HG03175 (cell line): ENCODE results near the gene GPR31.
"Not testable (repeated sequence)": the region's sequence is repeated elsewhere in the genome, so short reads cannot be mapped to it uniquely, and the experiment has no call there.

Experiments
- ATAC-seq: cut with Tn5 transposase; IDR thresholded peaks from one replicate; pipeline ENCODE4 v1.9.1; 2021; ENCODE audit warnings: mild to moderate bottlenecking, moderate library complexity; ENCODE audit not compliant: unreplicated experiment

Gene GPR31, protein sequence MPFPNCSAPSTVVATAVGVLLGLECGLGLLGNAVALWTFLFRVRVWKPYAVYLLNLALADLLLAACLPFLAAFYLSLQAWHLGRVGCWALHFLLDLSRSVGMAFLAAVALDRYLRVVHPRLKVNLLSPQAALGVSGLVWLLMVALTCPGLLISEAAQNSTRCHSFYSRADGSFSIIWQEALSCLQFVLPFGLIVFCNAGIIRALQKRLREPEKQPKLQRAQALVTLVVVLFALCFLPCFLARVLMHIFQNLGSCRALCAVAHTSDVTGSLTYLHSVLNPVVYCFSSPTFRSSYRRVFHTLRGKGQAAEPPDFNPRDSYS

DNA sequence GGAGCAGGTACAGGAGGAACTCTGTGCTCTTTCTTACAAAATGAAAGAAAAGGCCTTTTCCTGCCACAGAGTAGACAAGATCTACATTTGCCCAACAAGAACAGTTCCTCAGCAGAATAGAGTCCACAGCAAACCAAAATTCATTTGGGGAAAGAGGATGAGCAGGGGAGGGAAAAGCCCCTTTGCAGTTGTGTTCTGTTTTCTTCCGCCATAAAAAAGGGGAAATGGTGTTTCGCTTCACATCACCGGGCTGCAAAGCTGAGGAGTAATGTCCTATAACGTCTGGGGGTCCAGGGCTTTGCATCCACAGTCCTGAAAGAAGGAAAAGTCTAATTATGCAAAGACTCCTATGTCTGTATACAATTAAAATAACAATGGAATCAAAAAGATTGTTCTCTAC, at the start of gene GPR31:
Gene GPR31, minus strand, starts transcription at position 118 of the 400 bp plus-strand sequence. CDS start 149 bp downstream, outside the sequence.
- no peak for ATAC-seq

DNA sequence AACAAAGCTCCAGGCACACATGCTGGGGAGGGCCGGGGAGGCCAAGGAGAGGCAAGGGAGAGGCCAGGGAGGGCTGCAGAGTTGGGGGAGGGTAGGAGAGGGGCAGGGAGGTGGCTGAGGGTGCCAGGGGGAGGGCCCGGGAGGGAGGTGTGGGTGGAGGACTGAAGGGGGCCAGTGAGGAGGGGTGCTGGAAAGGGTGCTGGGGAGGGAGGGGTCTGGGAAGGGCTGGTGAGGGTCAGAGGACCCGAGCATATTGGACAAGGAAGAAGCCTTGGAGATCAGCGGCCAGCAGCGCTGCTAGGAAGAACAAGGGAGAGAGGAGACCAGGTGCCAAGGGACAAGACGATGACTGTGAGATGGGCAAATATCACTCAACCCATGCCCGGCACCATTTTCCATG, 49.7 kb upstream of the GPR31 start:
- ATAC-seq, result no peak

DNA sequence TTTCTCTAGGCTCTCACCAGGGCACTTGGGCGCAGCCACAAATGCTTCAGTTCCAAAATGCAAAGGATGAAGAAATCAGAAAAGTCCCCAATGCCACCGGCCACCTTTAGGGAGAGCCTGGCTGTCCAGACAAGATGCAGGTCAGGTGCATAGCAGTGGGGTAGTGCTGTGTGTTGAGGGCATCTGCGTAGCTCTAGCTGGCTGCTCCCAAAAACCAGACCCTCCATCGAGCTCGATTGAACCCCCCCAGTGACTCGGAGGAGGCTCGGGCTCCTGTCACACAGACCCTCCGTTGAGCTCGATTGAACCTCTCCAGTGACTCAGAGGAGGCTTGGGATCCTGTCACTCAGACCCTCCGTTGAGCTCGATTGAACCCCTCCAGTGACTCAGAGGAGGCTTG, 47.5 kb upstream of the GPR31 start:
- not testable (repeated sequence) for ATAC-seq

DNA sequence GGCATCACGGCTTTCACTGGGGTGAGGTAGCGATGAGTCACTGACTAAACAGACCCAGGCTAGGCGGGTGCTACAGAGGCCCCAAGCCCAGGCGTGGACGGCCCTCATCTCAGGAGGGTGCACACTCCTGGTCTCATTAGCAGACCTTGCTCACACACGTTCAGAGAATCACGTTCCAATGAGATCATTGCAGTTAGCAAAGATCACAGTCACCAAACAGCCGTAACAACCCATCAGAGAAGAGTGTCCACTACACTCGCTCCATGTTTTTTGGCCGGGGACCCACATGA, 46.2 kb upstream of the GPR31 start:
- ATAC-seq, result not testable (repeated sequence)

DNA sequence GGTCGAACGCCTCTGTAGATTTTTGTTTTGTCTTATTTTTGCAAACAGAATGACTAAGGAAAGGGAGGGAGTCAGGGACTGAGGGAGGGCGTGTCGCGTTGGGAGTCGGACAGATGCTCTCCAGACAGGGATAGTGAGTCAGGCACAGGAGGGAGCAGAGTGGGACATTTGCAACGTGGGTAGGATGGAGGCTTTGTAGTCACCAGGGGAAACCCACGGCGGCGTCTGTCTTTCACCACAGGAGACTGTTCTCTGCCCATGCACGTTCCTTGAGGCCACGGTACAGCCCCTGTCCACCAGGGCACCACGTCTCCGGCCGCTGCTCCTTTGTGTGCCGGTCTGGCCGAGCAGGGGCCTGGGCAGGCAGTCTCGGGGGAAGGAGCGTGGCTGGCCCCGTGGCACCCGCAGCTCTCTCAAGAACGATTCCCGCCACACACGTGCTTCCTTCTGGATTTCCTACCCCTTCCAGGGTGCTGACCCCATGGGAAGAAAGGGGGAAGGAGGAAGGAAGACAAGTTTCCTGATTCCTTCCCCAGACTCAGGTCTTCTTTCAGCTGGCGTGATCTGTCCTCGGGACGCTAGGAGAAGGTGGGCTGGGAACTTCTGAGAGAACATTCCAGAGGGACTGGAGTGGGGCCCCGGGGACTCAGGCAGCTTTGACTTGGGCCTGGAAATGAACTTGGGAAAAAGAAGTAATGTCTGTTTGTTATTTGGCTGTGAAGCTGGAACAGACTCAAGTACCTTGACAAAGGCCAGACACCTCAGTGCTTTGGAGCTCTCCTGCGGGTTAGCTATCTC, 45.7 kb upstream of the GPR31 start:
- not testable (repeated sequence) for ATAC-seq

DNA sequence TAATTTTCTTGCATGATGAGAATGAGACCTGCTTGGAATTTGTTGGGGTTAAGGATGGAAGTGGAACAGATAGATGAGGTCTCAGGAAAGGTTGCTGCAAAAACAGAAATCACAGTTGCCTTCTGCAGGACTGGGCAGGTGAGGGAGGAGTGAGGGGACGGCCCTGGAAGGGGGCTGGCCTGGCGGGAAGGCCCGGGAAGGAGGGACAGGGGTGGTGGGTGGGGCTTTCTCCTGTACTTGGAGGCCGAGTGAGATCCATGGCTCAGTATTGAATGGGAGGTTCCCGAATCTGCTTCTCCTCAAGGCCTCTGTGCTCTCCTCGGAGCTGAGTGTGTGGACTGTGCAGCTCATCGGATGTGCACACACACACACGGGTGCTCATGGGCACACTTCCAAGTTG, 44.8 kb upstream of the GPR31 start:
- ATAC-seq, result not testable (repeated sequence)

DNA sequence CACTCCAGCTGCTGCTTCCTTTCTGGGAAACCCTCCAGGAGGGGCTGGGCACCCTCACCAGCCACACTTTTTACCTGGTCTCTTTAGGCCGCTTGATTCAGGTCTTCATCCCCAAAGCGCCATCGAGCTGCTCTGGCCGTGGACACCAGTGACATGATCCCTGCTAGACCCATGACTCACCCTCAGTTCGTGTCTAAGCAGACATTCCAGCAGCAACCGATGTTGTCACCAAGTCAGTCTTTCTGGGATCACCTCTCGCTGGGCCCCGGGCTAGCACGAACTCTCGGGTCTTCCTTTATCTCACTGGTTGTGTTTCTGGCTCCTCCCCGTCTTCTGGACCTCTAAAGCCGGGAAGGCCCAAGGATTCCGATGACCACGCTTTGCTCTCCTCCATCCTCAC, 43.0 kb upstream of the GPR31 start:
- no peak for ATAC-seq

DNA sequence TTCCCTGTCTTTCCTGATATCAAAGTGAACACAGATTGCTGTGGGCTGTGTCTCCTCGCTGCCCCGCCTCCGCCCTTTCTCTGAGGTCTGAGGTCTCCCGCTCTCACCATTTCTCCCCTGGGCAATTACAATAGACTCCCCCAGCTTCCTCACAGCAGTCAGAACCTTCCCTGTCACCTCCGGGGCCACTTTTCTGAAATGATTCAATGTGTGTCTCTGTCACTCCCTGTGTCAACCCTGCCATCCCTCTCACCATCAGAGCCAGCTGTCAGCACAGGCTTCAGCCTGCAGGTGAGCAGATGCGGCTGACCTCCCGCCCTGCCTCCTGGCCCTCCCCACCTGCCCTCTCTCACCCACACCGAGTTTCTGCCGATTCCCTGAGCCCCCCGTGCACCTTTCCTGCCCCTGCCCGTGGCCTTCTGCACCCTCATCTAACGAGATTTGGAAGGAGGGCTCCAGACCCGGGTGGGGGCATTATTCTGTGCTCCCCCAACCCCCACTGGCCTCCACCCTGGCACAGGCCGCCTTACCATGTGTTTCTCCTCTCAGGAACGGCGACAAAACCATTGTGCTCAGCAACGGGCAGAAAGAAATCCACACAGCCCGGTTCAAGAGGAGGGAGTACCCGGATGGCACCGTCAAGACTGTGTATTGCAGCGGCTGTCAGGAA, 38.3 kb upstream of the GPR31 start:
- ATAC-seq, result not testable (repeated sequence)

DNA sequence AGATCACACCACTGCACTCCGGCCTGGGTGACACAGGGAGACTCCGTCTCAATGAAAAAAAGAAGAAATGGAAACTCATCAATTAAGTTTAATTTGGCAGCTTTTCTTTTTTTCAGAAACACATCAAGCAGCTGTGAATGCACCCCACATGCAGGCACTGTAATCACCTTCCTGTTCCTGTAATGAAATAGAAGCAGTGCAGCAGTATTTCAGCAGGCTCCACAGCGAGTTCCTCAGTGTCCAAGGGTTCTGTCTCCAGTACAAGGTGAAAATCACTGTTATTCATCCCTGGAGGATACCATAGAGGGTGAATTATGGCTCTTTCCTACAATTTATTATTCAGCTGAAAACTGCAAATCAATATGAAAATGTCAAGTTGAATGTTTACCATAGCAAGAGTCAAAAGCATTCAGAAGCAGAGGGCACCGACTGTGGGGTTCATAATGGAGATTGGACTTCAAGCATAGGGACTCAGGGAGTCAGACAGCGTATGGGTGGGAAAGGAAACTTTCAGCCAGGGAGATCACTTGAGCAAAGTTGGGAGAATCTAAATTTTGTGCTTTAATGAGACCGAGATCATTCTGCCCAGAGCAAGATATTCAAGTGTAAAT, 35.8 kb upstream of the GPR31 start:
- not testable (repeated sequence) for ATAC-seq

DNA sequence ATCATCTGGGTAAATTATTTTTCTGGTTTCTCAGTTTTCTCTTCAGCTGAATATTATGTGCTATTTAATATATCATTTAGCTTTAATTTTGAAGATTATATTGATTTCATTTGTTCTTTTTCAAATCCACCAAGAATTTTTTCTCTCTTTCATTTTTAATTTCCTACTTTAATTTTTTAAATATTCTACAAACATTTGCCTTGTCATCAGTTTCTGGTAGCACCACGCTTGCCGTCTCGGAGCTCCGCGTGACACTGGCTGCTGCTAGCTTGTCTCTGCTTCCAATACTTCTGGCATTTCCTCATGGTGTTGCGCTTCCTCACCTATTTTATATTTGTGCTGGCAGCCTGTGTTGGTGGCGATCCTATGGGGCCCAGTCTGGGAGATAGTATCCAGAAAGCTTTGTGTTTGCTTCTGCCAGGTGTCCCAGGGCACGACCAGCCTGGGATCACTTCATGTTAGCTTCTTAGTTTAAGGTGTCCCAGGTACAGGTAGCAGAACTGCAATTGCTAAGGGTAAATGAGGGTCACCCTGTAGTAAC, 33.3 kb upstream of the GPR31 start:
- not testable (repeated sequence) for ATAC-seq

DNA sequence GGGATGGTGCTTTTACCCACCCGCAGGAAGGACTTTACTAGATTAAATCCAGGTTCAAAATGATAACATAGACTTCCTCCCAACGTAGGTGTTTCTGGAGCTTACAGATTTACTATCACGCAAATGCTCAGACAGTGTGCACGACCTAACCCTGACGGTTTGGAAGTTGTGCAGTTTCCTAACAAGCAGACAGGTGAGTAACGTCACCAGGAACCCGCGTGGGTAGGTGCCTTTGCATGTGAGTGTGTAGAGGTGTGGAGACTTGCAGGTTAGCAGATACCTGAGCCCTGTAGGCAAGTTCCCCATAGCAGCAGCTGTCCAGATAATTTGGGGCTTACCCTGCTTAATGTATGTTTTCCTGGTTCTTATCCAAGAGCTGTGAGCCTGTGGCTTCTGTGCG, 29.5 kb upstream of the GPR31 start:
- not testable (repeated sequence) for ATAC-seq

DNA sequence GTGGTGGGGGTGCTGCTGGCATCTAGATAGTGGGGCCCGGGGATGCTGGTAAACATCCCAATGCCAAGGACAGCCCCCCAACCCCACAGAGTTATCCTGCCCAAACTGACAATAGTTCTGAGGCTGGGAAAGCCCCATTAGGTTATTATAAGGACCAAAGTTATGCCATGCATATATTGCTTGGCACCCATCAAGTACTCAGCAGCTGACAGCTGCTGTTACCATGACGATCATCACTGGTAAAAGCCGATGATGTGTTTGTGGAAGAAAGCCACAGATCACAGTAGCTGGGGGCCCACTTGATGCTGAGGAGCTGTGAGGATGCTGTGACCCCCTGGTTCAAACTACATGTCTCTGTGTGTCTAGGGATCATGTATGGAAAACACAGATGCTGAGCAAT, 27.3 kb upstream of the GPR31 start:
- ATAC-seq, result not testable (repeated sequence)

DNA sequence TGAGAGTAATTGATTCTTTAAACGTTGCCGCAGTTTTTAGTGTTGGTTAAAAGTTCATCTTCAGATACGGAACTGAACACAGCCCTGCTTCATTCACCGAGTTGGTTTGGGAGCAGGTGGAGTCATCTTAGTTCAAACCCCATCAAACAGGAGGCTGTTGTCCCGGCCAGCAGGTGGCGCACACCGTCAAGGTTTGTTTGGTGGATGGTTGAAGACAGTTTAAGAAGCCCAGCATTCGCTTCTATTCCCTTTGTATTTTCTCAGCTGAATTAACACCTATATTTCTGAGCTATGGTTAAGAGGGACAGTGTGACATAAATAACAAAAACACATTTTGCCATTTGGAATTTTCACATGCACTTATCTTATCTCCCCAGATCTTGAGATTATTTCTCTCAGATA, 25.1 kb upstream of the GPR31 start:
- peak; percentile 64 for ATAC-seq

DNA sequence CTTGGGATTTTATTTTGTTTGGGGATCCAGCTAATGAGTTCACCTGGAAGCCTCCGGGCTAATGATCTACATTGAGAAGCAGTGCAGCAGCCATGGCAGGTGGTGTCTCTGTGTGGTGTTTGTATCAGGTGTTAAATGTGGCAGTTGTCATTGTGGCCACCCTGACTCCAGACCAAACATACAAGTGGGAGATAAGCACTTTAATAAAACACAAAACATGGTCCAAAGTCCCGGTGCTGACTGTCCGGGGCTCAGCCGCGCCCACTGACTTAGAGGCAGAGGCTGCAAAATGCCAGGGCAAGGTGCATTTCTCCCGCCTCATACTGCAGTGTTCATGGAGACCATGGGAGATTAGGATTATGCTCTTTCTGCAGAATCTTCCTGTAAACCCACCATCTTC, 23.6 kb upstream of the GPR31 start:
- not testable (repeated sequence) for ATAC-seq

DNA sequence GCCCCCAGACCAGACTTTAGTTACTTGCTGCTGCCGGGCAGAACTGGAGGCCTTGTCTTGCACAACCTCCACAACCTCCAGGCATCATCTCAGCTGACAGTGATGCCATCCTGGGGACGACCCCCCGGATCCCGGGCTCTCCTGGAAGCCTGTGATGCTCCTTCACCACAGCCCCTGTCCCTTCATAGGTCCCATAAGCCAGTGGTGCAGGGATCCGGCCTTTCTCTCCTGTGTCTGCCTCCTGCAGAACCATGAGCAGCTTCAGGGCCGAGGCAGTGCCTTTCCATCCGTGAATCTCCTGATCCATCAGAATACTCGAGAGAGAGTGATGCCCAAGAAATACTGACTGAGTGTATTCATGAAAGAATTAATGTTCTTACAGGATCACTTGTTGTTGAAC, 22.3 kb upstream of the GPR31 start:
- not testable (repeated sequence) for ATAC-seq

DNA sequence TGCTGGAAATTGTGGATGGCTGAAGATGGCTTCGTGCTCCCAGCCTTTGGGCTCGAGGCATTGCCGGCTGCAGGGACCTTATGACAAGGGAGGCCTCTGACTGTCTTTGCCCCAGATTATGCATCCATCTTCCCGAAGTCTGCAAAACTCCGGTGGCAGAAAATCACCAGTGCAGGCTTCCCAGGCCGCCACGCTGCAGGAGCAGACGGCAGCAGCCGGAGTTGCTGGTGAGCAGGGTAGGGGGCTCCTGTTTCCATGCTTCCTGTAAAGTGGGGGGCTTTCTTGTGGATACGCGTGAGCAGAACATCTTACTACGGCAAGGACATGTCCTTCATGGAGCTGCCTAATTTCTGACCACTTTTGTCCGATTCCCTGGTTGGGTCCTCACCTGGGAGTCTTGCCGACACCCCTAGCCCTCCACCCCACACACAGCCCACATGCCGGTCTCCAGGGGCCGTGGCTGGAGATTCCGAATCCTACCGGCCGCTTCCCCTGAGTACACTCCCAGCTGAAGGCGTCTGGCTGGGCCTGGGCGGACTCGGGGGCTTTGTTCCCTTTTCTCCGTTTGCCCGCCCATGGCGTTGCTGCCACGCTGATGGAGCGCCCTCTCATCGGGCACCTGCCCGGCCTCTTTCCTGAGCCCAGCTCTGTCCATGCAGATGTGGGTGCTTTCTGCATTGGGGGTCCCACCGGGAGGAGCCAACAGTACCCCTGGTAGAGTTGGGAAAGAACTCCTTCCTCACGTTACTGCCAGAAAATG, 21.3 kb upstream of the GPR31 start:
- ATAC-seq, result not testable (repeated sequence)

DNA sequence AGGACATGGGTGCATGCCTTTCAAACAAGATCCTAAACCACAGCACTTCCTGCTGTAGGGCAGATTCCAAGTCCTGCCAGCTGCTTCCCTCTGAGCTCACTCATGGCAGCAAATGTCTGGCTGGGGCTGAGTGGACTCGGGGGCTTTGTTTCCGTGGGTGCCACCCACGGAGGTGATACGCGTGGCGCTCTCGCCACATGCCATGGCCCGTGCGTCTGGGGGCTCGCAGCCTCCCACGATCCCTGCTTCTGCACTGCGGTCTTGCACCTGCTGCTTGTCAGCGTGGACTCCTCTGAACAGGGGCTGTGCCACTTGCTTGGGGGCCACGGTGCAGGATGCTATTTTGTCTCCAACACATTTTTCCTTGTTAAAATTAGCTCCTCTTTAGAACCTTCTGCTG, 19.5 kb upstream of the GPR31 start:
- ATAC-seq, result not testable (repeated sequence)

DNA sequence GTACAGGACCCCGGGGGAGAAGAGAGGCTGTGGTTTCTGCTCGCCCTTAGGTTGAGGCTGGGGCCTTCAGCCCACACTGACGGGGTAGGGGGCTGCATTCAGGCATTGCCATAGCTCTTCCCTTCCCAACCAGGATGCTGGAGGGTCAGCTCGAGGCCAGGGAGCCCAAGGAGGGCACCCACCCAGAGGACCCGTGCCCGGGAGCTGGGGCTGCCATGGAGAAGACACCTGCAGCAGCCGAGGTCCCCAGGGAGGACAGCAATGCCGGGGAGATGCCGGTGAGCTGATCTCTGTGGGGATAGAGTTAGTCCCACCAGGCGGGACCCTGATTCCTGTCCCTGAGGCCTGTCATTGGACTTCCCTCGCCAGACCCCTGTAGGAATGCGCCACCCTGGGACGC, 14.2 kb upstream of the GPR31 start:
- ATAC-seq, result not testable (repeated sequence)

DNA sequence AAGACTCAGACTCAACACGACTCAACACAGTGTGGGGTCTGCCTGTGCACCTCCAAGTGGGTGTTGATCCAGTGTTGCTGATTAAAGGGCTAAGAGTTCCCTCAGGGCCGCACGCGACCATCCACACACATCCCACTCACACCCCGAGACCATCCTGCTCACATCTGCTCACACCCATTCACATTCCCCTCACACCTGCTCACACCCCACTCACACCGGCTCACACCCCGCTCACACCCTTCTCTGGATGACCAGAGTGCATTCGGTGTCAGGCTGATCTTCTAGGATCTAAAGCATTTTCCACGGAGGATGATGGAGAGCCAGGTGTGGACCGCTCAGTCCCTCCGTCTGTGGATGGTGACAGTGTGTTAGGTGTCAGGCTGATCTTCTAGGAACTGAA, 13.5 kb upstream of the GPR31 start:
- not testable (repeated sequence) for ATAC-seq

DNA sequence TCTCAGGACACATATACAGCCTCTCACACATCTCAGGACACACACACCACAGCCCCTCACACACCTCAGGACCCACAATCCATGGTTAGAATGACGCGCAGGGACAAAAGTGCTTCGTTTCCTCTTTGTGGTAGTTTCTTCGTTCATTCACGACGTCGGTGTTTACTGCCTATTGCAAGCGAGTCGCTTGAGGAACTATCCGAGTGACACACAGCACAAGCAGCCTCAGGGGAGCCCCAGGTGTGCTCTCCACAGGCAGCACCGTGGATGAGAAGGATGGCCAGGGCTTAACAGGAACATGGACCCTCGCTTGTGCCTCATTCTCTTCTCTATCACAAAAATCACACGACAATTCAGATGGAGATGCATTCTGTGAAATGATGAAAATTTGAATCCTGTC, 12.1 kb upstream of the GPR31 start:
- ATAC-seq, result not testable (repeated sequence)
